Prostate gland (tissue), 2 donors: ENCODE data around the gene RPS4Y2. TPM values are rescaled to one million over a fixed set of nuclear protein-coding genes. Genes with fewer than 3 reads are reported as not detected.

ENCODE experiments used
- DNase-seq: peaks from one replicate; pipeline ENCODE4 v3.0.0-alpha.2; 2019; ENCODE audit warnings: low spot score
- H3K27ac ChIP-seq, 2 donors: fragments of 200-600 bp; sonication (generic); 2 replicates each; pipeline ENCODE4 v1.5.1; 2017 to 2019
- H3K27me3 ChIP-seq: fragments of 200-600 bp; sonication (generic); replicated peaks from 2 replicates; pipeline ENCODE4 v1.5.1; 2019; ENCODE audit not compliant: insufficient read depth
- H3K36me3 ChIP-seq, 2 donors: fragments of 200-600 bp; sonication (generic); 1 replicate in 1 of 2; 2 replicates in 1 of 2; pipeline versions ENCODE4 v1.5.1 to v1.8.1; 2017 to 2019
- H3K4me1 ChIP-seq: fragments of 200-600 bp; sonication (generic); replicated peaks from 2 replicates; pipeline ENCODE4 v1.5.1; 2019
- H3K4me3 ChIP-seq, 2 donors: fragments of 200-600 bp; sonication (generic); 2 replicates each; pipeline ENCODE4 v1.5.1; 2017 to 2019
- H3K9me3 ChIP-seq: fragments of 200-600 bp; sonication (generic); 2 replicates; pipeline ENCODE4 v1.5.1; 2017
- CTCF ChIP-seq, 4 experiments: fragments of 200-600 bp in 2 of 4; fragments of 450-650 bp in 2 of 4; sonication (generic) in 2 of 4; IDR thresholded peaks; 1 replicate in 3 of 4; 2 replicates in 1 of 4; pipeline ENCODE4 v1.5.1; 2016 to 2019; ENCODE audit warnings: antibody characterized with exemption in 4 of 4, mild to moderate bottlenecking in 2 of 4, moderate library complexity in 2 of 4
- POLR2A ChIP-seq: fragments of 450-650 bp; IDR thresholded peaks from one replicate; pipeline ENCODE4 v1.6.1; 2016; ENCODE audit warnings: antibody characterized with exemption, mild to moderate bottlenecking
- POLR2AphosphoS5 ChIP-seq: sonication (generic); formaldehyde crosslinking; IDR thresholded peaks from one replicate; pipeline ENCODE4 v1.6.1; 2017; ENCODE audit warnings: antibody characterized with exemption
- WGBS: methylation state at CpG from one replicate; pipeline ENCODE4 v1.1.5; 2018; 5-methylcytosine and 5-hydroxymethylcytosine counted together
- intact Hi-C: fragments of 100-400 bp; cut with DNase I; formaldehyde crosslinking; loops from one replicate; pipeline ENCODE4 v1.14.2; 2022
- total RNA-seq, 2 donors: library from RNA; depleted of rRNA; stranded (reverse); fragments of >200 nt; gene quantifications; one replicate each; pipeline ENCODE4 v1.1.0, GENCODE V29; 2016

The RPS4Y2 gene
- total RNA-seq, 2 donors from 2014 or later, result not detected

DNA sequence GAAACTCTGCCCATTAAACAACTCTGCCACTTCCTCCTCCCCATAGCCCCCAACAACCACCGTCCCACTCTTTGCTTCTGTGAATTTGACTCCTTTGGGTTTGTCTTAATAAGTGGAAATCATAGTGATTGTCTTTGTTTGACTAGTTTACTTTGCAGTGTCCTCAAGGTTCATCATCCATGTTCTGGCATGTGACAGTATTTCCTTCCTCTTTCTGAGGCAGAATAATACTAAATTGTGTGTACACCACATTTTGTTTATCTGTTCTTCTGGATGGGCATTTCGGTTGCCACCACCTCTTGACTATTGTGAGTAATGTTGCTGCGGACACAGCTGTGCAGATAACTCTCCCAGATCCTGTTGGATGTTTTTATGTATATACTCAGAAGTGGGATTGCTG lies 14.8 kb downstream of the RPS4Y2 start:
- H3K4me3 ChIP-seq, result no peak overlapping the region
- H3K27me3 ChIP-seq, result no peaks in the 10 kb centered on the region

GRCh38 chrY:20776104-20776503 lies 20.2 kb downstream of the RPS4Y2 start:
- no peaks in the 10 kb centered on the region for H3K27me3 ChIP-seq
- no peaks in the 10 kb centered on the region for H3K4me1 ChIP-seq
- DNase-seq, result no peak
- no peak for TF ChIP-seq CTCF (IDR thresholded peaks at IDR 0.05)
- TF ChIP-seq POLR2A, result no peak
- TF ChIP-seq POLR2AphosphoS5, result no peak
- intact Hi-C loops, result no loop called here
- H3K36me3 ChIP-seq, result no peaks in the 10 kb centered on the region
- no peak overlapping the region for H3K27ac ChIP-seq
- no peaks in the 10 kb centered on the region for H3K9me3 ChIP-seq
- 70% methylated on average over 4 of the region's 4 CpGs for WGBS
- no peak overlapping the region for H3K4me3 ChIP-seq

More for the DNA sequence above, 14.8 kb downstream of the RPS4Y2 start:
- WGBS, result 59% methylated on average over 3 of the region's 3 CpGs
- Histone ChIP-seq H3K4me1 (no peaks in the 10 kb centered on the region), H3K9me3 (no peaks in the 10 kb centered on the region), H3K27ac (no peak overlapping the region), H3K36me3 (no peaks in the 10 kb centered on the region)
- TF ChIP-seq CTCF (IDR thresholded peaks at IDR 0.05), result no peak
- no peak for TF ChIP-seq POLR2AphosphoS5
- TF ChIP-seq POLR2A, result no peak
- DNase-seq, result no peak
- intact Hi-C loops, result no loop called here

- intact Hi-C loops, result no loop called here
- Histone ChIP-seq H3K9me3 (no peaks in the 10 kb centered on the region), H3K27ac (no peak overlapping the region), H3K36me3 (no peaks in the 10 kb centered on the region), H3K4me1 (no peaks in the 10 kb centered on the region), H3K27me3 (no peaks in the 10 kb centered on the region), H3K4me3 (no peak overlapping the region)
- TF ChIP-seq CTCF (IDR thresholded peaks at IDR 0.05) (no peak), POLR2AphosphoS5 (no peak), POLR2A (no peak)
- no peak for DNase-seq
- WGBS, result 71% methylated on average over 3 of the region's 3 CpGs
Measured at GRCh38 chrY:20780104-20780654, 24.3 kb downstream of the RPS4Y2 start.

GRCh38 chrY:20780776-20781175 lies 24.9 kb downstream of the RPS4Y2 start:
- Histone ChIP-seq H3K27ac (no peak overlapping the region), H3K4me1 (no peaks in the 10 kb centered on the region), H3K9me3 (no peaks in the 10 kb centered on the region), H3K4me3 (no peak overlapping the region), H3K36me3 (no peaks in the 10 kb centered on the region), H3K27me3 (no peaks in the 10 kb centered on the region)
- no peak for DNase-seq
- WGBS, result 56% methylated on average over 2 of the region's 2 CpGs
- intact Hi-C loops, result no loop called here
- no peak for TF ChIP-seq POLR2AphosphoS5
- no peak for TF ChIP-seq POLR2A
- TF ChIP-seq CTCF (IDR thresholded peaks at IDR 0.05), result no peak

GRCh38 chrY:20781408-20781807 lies 25.5 kb downstream of the RPS4Y2 start:
- Histone ChIP-seq H3K36me3 (no peaks in the 10 kb centered on the region), H3K27ac (no peak overlapping the region), H3K27me3 (no peaks in the 10 kb centered on the region), H3K4me1 (no peaks in the 10 kb centered on the region), H3K9me3 (no peaks in the 10 kb centered on the region), H3K4me3 (no peak overlapping the region)
- WGBS, result 68% methylated on average over 4 of the region's 4 CpGs
- TF ChIP-seq POLR2AphosphoS5 (no peak), CTCF (IDR thresholded peaks at IDR 0.05) (no peak), POLR2A (no peak)
- no peak for DNase-seq
- intact Hi-C loops, result no loop called here
